Breast epithelium (tissue), 3 donors: ENCODE results near the gene NOX5.

Experiments
- POLR2AphosphoS5 ChIP-seq, 3 donors: sonication (generic); formaldehyde crosslinking; IDR thresholded peaks; one replicate each; pipeline ENCODE4 v1.6.1; 2017; ENCODE audit warnings: antibody characterized with exemption in 3 of 3
- TF ChIP-seq, protein P1 (sequence below), 3 donors: fragments of 450-650 bp; IDR thresholded peaks; one replicate each; pipeline ENCODE4 v1.5.1; 2016 to 2017; ENCODE audit warnings: antibody characterized with exemption in 3 of 3, mild to moderate bottlenecking in 3 of 3, moderate library complexity in 3 of 3

- TF ChIP-seq, protein P1, sequence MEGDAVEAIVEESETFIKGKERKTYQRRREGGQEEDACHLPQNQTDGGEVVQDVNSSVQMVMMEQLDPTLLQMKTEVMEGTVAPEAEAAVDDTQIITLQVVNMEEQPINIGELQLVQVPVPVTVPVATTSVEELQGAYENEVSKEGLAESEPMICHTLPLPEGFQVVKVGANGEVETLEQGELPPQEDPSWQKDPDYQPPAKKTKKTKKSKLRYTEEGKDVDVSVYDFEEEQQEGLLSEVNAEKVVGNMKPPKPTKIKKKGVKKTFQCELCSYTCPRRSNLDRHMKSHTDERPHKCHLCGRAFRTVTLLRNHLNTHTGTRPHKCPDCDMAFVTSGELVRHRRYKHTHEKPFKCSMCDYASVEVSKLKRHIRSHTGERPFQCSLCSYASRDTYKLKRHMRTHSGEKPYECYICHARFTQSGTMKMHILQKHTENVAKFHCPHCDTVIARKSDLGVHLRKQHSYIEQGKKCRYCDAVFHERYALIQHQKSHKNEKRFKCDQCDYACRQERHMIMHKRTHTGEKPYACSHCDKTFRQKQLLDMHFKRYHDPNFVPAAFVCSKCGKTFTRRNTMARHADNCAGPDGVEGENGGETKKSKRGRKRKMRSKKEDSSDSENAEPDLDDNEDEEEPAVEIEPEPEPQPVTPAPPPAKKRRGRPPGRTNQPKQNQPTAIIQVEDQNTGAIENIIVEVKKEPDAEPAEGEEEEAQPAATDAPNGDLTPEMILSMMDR (IDR thresholded peaks at IDR 0.05) = no peak
- no peak for TF ChIP-seq POLR2AphosphoS5 (IDR thresholded peaks at IDR 0.05)
These were observed 73.0 kb downstream of the NOX5 start for GRCh38 chr15:69087366-69087976.
